CD4-positive, alpha-beta memory T cell (primary cell): ENCODE results near the gene SKIL. TPM values are rescaled to one million over a fixed set of nuclear protein-coding genes. Genes with fewer than 3 reads are reported as not detected.
"Not testable (repeated sequence)": the region's sequence is repeated elsewhere in the genome, so short reads cannot be mapped to it uniquely, and the experiment has no call there.

Experiments
- CTCF ChIA-PET: fragments of 350-600 bp; sonication (Branson Sonifier 250); formaldehyde crosslinking; loops from one replicate; lab custom pipeline; 2021; ENCODE audit warnings: inconsistent platforms; ENCODE audit not compliant: partially characterized antibody; lab: Charles Lee
- POLR2A ChIA-PET: fragments of 350-600 bp; sonication (Branson Sonifier 250); formaldehyde crosslinking; loops from one replicate; lab custom pipeline; 2021; ENCODE audit not compliant: partially characterized antibody; lab: Charles Lee
- DNase-seq, 5 donors: peaks; one replicate each; pipeline versions ENCODE4 v3.0.0 to v3.0.0-alpha.2; 2020 to 2022; ENCODE audit warnings: mixed read lengths in 1 of 5
- H3K27ac ChIP-seq: one replicate; pipeline ENCODE4 v1.7.0; 2013; ENCODE audit warnings: low read depth, low read length
- H3K27me3 ChIP-seq: 2 replicates; pipeline ENCODE4 v1.7.0; 2013; ENCODE audit warnings: mild to moderate bottlenecking, low read length, moderate library complexity; ENCODE audit not compliant: insufficient read depth
- H3K36me3 ChIP-seq: 2 replicates; pipeline ENCODE4 v1.7.0; 2013; ENCODE audit warnings: mild to moderate bottlenecking, low read length, moderate library complexity; ENCODE audit not compliant: insufficient read depth
- H3K4me1 ChIP-seq: 2 replicates; pipeline ENCODE4 v1.7.0; 2013; ENCODE audit warnings: mild to moderate bottlenecking, low read length, moderate library complexity; ENCODE audit not compliant: insufficient read depth
- H3K4me3 ChIP-seq, 2 donors: one replicate each; pipeline ENCODE4 v1.7.0; 2013; ENCODE audit warnings: low read length in 2 of 2, mild to moderate bottlenecking in 1 of 2
- H3K9me3 ChIP-seq, 2 donors: one replicate each; pipeline ENCODE4 v1.7.0; 2013; ENCODE audit warnings: low read length in 2 of 2, control low read depth in 1 of 2; ENCODE audit not compliant: control insufficient read depth in 1 of 2
- H3K27ac Mint-ChIP-seq, 7 donors: one replicate each; pipeline ENCODE4 v1.8.0; 2020 to 2021; ENCODE audit warnings: mixed read lengths in 7 of 7, mild to moderate bottlenecking in 6 of 7, inconsistent platforms in 3 of 7, moderate library complexity in 3 of 7
- H3K27me3 Mint-ChIP-seq, 2 donors: one replicate each; pipeline ENCODE4 v1.8.0; 2020 to 2021; ENCODE audit warnings: mixed read lengths in 2 of 2
- H3K36me3 Mint-ChIP-seq, 2 donors: one replicate each; pipeline ENCODE4 v1.8.0; 2020 to 2021; ENCODE audit warnings: mixed read lengths in 2 of 2, inconsistent platforms in 1 of 2, mild to moderate bottlenecking in 1 of 2
- H3K4me1 Mint-ChIP-seq, 4 donors: one replicate each; pipeline ENCODE4 v1.8.0; 2020 to 2021; ENCODE audit warnings: mixed read lengths in 4 of 4, mild to moderate bottlenecking in 1 of 4
- H3K4me3 Mint-ChIP-seq, 8 donors: one replicate each; pipeline ENCODE4 v1.8.0; 2020 to 2021; ENCODE audit warnings: mixed read lengths in 8 of 8, mild to moderate bottlenecking in 7 of 8, moderate library complexity in 6 of 8, inconsistent platforms in 3 of 8
- H3K9me3 Mint-ChIP-seq, 8 donors: one replicate each; pipeline ENCODE4 v1.8.0; 2020 to 2021; ENCODE audit warnings: mixed read lengths in 8 of 8, mild to moderate bottlenecking in 5 of 8, inconsistent platforms in 3 of 8, moderate library complexity in 1 of 8
- intact Hi-C: fragments of 100-400 bp; cut with micrococcal nuclease; formaldehyde crosslinking; loops from one replicate; pipeline ENCODE4 v1.15.1; 2023
- polyA plus RNA-seq, 2 donors: library from polyadenylated mRNA; unstranded; fragments of 300-500 nt; fragmentation: Illumina TruSeq; gene quantifications; one replicate each; pipeline ENCODE4 v1.2.3, GENCODE V29; 2021
- total RNA-seq, 2 experiments: library from RNA; stranded (reverse); gene quantifications; one replicate each; pipeline ENCODE4 v1.2.3, GENCODE V29; 2021

SKIL gene
- total and polyA plus RNA-seq, 4 experiments from 2014 or later: 2.5 to 60.4 (median 31.8) TPM

GRCh38 chr3:170322566-170323269 lies 34.8 kb upstream of the SKIL start:
- POLR2A ChIA-PET: no interaction called here

DNA sequence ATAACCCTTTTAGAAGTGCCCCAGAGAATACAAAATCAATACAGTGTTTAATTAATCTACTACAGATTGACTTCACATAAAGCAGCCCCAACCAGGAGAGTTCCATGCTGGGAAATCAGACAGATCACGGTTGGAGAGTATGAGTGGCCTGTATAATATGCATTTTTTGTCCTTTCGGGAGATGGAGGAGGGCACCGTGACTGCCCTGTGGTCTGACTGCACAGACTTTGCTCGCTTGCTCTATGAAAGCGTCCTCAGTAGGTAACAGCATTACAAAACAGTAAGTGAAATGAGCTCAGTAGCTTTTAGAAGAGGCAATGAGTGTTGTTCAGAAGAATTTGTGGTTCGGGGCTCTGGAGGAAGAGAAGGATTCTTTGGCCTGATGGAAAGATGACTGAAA lies 34.2 kb upstream of the SKIL start:
- CTCF ChIA-PET: no interaction called here
- Mint-ChIP-seq H3K27me3 (peaks cover 2 to 3% of the 10 kb centered on the region in 2 donors), H3K36me3 (no peaks in the 10 kb centered on the region), H3K9me3 (peaks cover 0 to 2% (median 0%) of the 10 kb centered on the region in 8 donors), H3K27ac (peak overlapping the region in 1 of 7 donors; percentile 35), H3K4me1 (no peaks in the 10 kb centered on the region), H3K4me3 (no peak overlapping the region)
- no peaks in the 10 kb centered on the region for H3K4me1 ChIP-seq
- H3K36me3 ChIP-seq: no peaks in the 10 kb centered on the region
- intact Hi-C loops: no loop called here
- no peak overlapping the region for H3K27ac ChIP-seq
- POLR2A ChIA-PET: no interaction called here
- no peak for DNase-seq
- H3K4me3 ChIP-seq: no peak overlapping the region
- no peaks in the 10 kb centered on the region for H3K9me3 ChIP-seq
- no peaks in the 10 kb centered on the region for H3K27me3 ChIP-seq

More at GRCh38 chr3:170322566-170323269, 34.8 kb upstream of the SKIL start:
- no peaks in the 10 kb centered on the region for H3K27me3 ChIP-seq
- H3K27ac ChIP-seq: no peak overlapping the region
- H3K4me1 ChIP-seq: no peaks in the 10 kb centered on the region
- no peak overlapping the region for H3K4me3 ChIP-seq
- no peak overlapping the region for H3K4me3 Mint-ChIP-seq
- H3K27me3 Mint-ChIP-seq: peaks cover 2 to 3% of the 10 kb centered on the region in 2 donors
- CTCF ChIA-PET: no interaction called here
- no peaks in the 10 kb centered on the region for H3K4me1 Mint-ChIP-seq
- no peaks in the 10 kb centered on the region for H3K9me3 ChIP-seq
- H3K36me3 Mint-ChIP-seq: no peaks in the 10 kb centered on the region
- H3K36me3 ChIP-seq: no peaks in the 10 kb centered on the region
- intact Hi-C loops: no loop called here
- no peak overlapping the region for H3K27ac Mint-ChIP-seq
- peaks cover 0 to 2% (median 0%) of the 10 kb centered on the region in 8 donors for H3K9me3 Mint-ChIP-seq
- no peak for DNase-seq

GRCh38 chr3:170324962-170325361 lies 32.6 kb upstream of the SKIL start:
- peaks cover 0 to 7% (median 0%) of the 10 kb centered on the region in 8 donors for H3K9me3 Mint-ChIP-seq
- no peaks in the 10 kb centered on the region for H3K27me3 ChIP-seq
- POLR2A ChIA-PET: interaction anchor here (0.7 kb wide), 1 partner anchor 73 kb away, joined by 3 read pairs; no protein-coding TSS in a partner anchor
- no peaks in the 10 kb centered on the region for H3K4me1 Mint-ChIP-seq
- no peaks in the 10 kb centered on the region for H3K36me3 ChIP-seq
- H3K4me1 ChIP-seq: no peaks in the 10 kb centered on the region
- no peak overlapping the region for H3K27ac ChIP-seq
- CTCF ChIA-PET: interaction anchor here (1.0 to 1.2 kb wide), 2 partner anchors 14 to 46 kb away, joined by 3 read pairs; no protein-coding TSS in a partner anchor
- intact Hi-C loops: no loop called here
- H3K27me3 Mint-ChIP-seq: peaks cover 2 to 3% of the 10 kb centered on the region in 2 donors
- H3K4me3 Mint-ChIP-seq: no peak overlapping the region
- no peak overlapping the region for H3K27ac Mint-ChIP-seq
- H3K9me3 ChIP-seq: no peaks in the 10 kb centered on the region
- no peak for DNase-seq
- no peaks in the 10 kb centered on the region for H3K36me3 Mint-ChIP-seq
- no peak overlapping the region for H3K4me3 ChIP-seq

DNA sequence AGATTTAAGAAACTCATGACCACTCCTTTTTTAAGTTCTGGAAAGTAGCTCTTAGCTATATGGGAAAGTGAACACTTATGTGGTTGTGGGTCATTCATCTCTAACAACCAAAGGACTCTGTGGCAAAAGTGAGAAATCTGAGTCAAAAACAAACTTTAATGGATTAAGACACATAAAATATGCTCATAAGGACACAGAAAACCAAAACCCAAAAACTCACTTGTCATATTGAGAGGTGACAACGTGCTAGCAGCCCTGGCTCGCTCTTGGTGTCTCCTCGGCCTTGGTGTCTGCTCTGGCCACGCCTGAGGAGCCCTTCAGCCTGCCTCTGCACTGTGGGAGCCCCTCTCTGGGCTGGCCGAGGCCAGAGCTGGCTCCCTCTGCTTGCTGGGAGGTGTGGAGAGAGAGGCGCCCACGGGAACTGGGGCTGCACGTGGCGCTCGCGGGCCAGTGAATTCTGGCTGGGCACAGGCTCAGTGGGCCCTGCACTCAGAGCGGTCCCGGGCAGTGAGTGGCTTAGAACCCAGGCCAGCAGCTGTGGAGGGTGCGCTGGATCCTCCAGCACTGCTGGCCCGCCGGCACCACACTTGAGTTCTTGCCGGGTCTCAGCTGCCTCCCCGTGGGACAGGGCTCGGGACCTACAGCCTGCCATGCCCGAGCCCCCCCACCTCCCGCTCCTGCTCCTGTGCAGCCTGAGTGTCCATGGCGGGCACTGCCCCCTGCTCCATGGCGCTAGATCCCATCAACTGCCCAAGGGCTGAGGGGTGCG lies 30.3 kb upstream of the SKIL start:
- Mint-ChIP-seq H3K9me3 (peaks cover 0 to 7% (median 0%) of the 10 kb centered on the region in 8 donors), H3K27me3 (peaks cover 0 to 3% of the 10 kb centered on the region in 2 donors), H3K27ac (no peak overlapping the region), H3K4me1 (peaks cover 0 to 2% (median under 1%) of the 10 kb centered on the region in 4 donors), H3K36me3 (no peaks in the 10 kb centered on the region), H3K4me3 (no peak overlapping the region)
- intact Hi-C loops: no loop called here
- H3K9me3 ChIP-seq: no peaks in the 10 kb centered on the region
- H3K27me3 ChIP-seq: no peaks in the 10 kb centered on the region
- no peak for DNase-seq
- H3K36me3 ChIP-seq: no peaks in the 10 kb centered on the region
- H3K4me3 ChIP-seq: no peak overlapping the region
- no peak overlapping the region for H3K27ac ChIP-seq
- POLR2A ChIA-PET: no interaction called here
- CTCF ChIA-PET: no interaction called here
- no peaks in the 10 kb centered on the region for H3K4me1 ChIP-seq

DNA sequence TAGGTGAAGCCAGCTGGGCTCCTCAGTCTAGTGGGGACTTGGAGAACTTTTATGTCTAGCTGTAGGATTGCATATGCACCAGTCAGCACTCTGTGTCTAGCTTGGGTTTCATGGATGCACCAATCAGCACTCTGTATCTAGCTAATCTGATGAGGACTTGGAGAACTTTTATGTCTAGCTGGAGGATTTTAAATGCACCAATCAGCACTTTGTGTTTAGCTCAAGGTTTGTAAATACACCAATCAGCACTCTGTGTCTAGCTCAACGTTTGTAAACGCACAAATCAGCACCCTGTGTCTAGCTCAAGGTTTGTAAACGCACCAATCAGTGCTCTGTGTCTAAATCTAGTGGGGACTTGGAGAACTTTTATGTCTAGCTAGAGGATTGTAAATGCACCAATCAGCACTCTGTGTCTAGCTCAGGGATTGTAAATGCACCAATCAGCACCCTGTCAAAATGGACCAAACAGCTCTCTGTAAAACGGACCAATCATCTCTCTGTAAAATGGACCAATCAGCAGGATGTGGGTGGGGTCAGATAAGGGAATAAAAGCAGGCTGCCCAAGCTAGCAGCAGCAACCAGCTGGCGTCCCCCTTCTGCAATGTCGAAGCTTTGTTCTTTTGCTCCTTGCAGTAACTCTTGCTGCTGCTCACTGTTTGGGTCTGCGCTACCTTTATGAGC lies 29.5 kb upstream of the SKIL start:
- POLR2A ChIA-PET, H3K4me1 Mint-ChIP-seq, H3K4me3 ChIP-seq, H3K4me3 Mint-ChIP-seq, H3K4me1 ChIP-seq, H3K27me3 ChIP-seq, H3K27me3 Mint-ChIP-seq, intact Hi-C loops, DNase-seq, H3K27ac ChIP-seq, H3K9me3 Mint-ChIP-seq, CTCF ChIA-PET, H3K9me3 ChIP-seq, H3K36me3 Mint-ChIP-seq, H3K36me3 ChIP-seq: not testable (repeated sequence)
- H3K27ac Mint-ChIP-seq: peak overlapping the region in 1 of 7 donors; percentile 65

DNA sequence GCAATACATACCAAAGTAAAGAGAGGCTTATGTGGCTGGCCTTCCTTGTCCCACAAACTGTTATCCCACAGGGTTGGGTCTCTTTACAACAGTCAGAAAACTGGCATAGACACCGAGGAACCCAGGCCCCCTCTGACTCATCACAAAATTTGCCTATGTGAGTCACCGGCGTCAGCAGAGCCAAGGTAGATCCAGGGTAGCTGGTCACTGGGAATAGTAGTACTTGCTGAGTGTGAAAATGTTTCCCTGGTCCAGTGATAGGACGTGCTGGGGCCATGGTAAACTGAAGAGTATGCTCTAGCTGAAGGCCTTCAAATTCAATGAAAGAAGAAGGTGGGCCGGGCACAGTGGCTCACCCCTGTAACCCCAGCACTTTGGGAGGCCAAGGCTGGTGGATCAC lies 27.1 kb upstream of the SKIL start:
- no peaks in the 10 kb centered on the region for H3K27me3 ChIP-seq
- no peaks in the 10 kb centered on the region for H3K27me3 Mint-ChIP-seq
- no peaks in the 10 kb centered on the region for H3K36me3 Mint-ChIP-seq
- peaks cover 0 to 7% (median 0%) of the 10 kb centered on the region in 8 donors for H3K9me3 Mint-ChIP-seq
- H3K36me3 ChIP-seq: no peaks in the 10 kb centered on the region
- DNase-seq: no peak
- ChIA-PET CTCF (no interaction called here), POLR2A (no interaction called here)
- no peak overlapping the region for H3K27ac ChIP-seq
- H3K4me3 ChIP-seq: no peak overlapping the region
- no peaks in the 10 kb centered on the region for H3K4me1 ChIP-seq
- no peak overlapping the region for H3K27ac Mint-ChIP-seq
- H3K9me3 ChIP-seq: no peaks in the 10 kb centered on the region
- H3K4me3 Mint-ChIP-seq: no peak overlapping the region
- intact Hi-C loops: no loop called here
- H3K4me1 Mint-ChIP-seq: peaks cover 2 to 6% (median 4%) of the 10 kb centered on the region in 4 donors

GRCh38 chr3:170331143-170331542 lies 26.4 kb upstream of the SKIL start:
- Histone ChIP-seq H3K27ac (no peak overlapping the region), H3K9me3 (no peaks in the 10 kb centered on the region), H3K4me3 (no peak overlapping the region), H3K27me3 (no peaks in the 10 kb centered on the region), H3K36me3 (no peaks in the 10 kb centered on the region), H3K4me1 (no peaks in the 10 kb centered on the region)
- H3K27me3 Mint-ChIP-seq: no peaks in the 10 kb centered on the region
- ChIA-PET POLR2A (no interaction called here), CTCF (no interaction called here)
- H3K4me3 Mint-ChIP-seq: no peak overlapping the region
- H3K27ac Mint-ChIP-seq: no peak overlapping the region
- peaks cover 2 to 6% (median 4%) of the 10 kb centered on the region in 4 donors for H3K4me1 Mint-ChIP-seq
- DNase-seq: no peak
- H3K36me3 Mint-ChIP-seq: no peaks in the 10 kb centered on the region
- intact Hi-C loops: no loop called here
- H3K9me3 Mint-ChIP-seq: peaks cover 0 to 7% (median 0%) of the 10 kb centered on the region in 8 donors
